Astrocyte of the spinal cord (primary cell): ENCODE results near the gene HOXA4.

Experiments used
- DNase-seq: peaks from one replicate; pipeline ENCODE4 v3.0.0; 2011; ENCODE audit warnings: low read depth, low spot score
- H3K4me3 ChIP-seq: 2 replicates; pipeline ENCODE4 v1.5.1; 2011; ENCODE audit warnings: low read depth, mild to moderate bottlenecking, low read length, moderate library complexity
- in situ Hi-C: cut with HindIII; loops from 2 replicates; pipeline ENCODE4 v1.10.0; 2017; ENCODE audit warnings: low sequenced_read_pairs
- TF ChIP-seq, protein P1 (sequence below): IDR thresholded peaks from 2 replicates; pipeline ENCODE4 v1.5.1; 2012; ENCODE audit warnings: low read depth, mild to moderate bottlenecking, low read length, inconsistent platforms

HOXA4 gene

DNA sequence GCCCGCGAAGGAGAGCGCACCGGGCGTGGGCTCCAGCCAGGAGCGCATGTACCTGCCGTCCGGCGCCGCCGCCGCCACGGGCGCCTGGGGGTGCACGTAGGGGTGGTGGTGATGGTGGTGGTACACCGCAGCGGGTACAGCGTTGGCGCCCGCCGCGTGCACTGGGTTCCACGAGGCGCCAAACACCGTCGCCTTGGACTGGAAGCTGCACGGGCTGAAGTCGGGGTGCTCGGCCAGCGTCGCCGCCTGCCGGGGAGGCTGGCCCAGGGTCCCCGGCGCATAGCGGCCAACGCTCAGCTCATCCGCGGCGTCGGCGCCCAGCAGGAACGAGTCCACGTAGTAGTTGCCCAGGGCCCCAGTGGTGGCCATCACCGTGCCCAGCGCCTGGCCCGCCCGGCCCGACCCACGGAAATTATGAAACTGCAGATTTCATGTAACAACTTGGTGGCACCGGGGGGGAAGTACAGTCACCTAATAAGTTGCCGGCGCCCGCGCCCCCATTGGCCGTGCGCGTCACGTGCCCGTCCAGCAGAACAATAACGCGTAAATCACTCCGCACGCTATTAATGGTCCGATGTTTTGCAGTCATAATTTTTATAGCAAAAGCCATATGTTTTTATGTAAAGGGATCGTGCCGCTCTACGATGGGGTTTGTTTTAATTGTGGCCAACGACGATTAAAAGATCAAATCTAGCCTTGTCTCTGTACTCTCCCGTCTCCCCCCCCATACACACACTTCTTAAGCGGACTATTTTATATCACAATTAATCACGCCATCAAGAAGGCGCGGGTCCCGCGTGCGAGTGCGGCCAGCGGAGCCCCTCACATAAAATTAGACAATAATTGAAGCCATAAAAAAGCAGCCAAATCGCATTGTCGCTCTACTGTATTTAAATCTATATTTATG, 34.8 kb upstream of the HOXA4 start, which contains the start of gene HOXA9:
TSS of gene HOXA9 (minus strand) at position 449 of the 907 bp plus-strand sequence. CDS start at position 369, 80 bp downstream.
- TF ChIP-seq, protein P1, sequence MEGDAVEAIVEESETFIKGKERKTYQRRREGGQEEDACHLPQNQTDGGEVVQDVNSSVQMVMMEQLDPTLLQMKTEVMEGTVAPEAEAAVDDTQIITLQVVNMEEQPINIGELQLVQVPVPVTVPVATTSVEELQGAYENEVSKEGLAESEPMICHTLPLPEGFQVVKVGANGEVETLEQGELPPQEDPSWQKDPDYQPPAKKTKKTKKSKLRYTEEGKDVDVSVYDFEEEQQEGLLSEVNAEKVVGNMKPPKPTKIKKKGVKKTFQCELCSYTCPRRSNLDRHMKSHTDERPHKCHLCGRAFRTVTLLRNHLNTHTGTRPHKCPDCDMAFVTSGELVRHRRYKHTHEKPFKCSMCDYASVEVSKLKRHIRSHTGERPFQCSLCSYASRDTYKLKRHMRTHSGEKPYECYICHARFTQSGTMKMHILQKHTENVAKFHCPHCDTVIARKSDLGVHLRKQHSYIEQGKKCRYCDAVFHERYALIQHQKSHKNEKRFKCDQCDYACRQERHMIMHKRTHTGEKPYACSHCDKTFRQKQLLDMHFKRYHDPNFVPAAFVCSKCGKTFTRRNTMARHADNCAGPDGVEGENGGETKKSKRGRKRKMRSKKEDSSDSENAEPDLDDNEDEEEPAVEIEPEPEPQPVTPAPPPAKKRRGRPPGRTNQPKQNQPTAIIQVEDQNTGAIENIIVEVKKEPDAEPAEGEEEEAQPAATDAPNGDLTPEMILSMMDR = peak; percentile 1
- H3K4me3 ChIP-seq = peak within 1 kb of the TSS; percentile 47
- DNase-seq = peak; percentile 83
- in situ Hi-C loops = loop anchor here (25.0 kb wide), 1 partner anchor 778 kb away; no protein-coding TSS in a partner anchor

DNA sequence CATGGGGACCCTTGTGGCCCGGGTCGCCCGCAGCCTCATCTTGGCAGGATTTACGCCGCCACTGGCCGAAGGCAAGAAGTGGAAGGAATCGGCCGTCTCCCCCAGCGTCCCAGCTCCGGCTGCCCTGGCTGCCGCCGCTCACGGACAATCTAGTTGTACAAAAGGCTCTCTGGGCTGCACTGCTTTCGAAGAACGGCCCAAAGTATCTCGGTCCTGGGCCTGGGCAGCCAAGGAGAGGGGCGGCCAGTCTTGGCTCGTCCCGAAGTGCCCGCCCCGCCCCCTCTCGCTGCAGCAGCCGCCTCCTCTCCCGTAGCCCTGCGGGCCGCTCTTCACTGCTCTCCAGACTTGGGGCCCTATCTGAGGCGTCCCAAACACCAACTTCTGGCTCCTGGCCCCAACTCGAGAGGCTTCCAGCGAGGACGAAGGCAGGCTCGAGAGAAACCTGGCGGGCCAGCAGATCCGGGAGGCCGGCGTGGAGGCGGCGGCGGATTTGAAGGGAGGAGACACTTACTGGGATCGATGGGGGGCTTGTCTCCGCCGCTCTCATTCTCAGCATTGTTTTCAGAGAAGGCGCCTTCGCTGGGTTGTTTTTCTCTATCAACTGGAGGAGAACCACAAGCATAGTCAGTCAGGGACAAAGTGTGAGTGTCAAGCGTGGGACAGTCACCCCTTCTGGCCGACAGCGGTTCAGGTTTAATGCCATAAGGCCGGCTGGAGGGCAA, 34.0 kb upstream of the HOXA4 start:
- DNase-seq = no peak
- TF ChIP-seq, protein P1 = no peak
- in situ Hi-C loops = loop anchor here (25.0 kb wide), 1 partner anchor 777 kb away; no protein-coding TSS in a partner anchor
- peak overlapping the region; percentile 47 for H3K4me3 ChIP-seq

- H3K4me3 ChIP-seq = peak overlapping the region; percentile 47
- no peak for DNase-seq
- TF ChIP-seq, protein P1 = no peak
- in situ Hi-C loops = loop anchor here (25.0 kb wide), 1 partner anchor 777 kb away; no protein-coding TSS in a partner anchor
Observed at GRCh38 chr7:27164045-27164366, 33.4 kb upstream of the HOXA4 start.

GRCh38 chr7:27163288-27164044, 32.9 kb upstream of the HOXA4 start:
- no peak for DNase-seq
- in situ Hi-C loops = loop anchor here (25.0 kb wide), 1 partner anchor 776 kb away; no protein-coding TSS in a partner anchor
- TF ChIP-seq, protein P1 = no peak
- peak overlapping the region; percentile 47 for H3K4me3 ChIP-seq

DNA sequence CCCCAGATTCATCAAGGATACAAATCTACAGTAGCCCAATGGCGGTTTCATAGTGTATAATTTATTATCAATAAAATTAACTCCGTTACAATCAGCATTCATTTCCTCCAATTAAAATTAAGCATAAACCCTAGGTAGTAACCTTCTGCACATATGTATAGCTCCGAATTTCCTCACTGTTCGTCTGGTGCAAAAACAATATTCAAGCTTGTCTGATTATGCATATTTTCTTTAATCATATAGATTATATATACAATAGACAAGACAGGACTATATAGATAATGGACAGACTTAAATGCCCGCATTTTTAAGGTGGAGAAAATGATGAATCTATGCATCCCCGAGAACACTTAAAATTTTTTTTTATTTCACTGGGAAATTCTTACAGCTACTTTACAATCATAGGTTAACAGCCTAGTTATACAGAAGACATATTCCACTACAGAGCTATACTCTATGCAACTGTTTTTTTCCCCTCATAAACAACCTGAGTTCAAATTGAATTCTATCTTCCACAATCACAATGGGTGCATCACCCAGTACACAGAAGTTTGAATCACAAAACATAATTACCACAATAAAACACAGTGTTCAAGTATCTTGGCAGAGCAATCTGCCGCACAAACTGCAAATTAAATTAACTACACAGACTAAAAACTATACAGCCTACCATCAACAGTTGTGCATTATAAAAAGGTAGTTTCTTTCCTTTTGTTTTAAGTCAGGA, 32.2 kb upstream of the HOXA4 start:
- peak overlapping the region; percentile 47 for H3K4me3 ChIP-seq
- TF ChIP-seq, protein P1 = no peak
- in situ Hi-C loops = loop anchor here (25.0 kb wide), 1 partner anchor 775 kb away; no protein-coding TSS in a partner anchor
- DNase-seq = no peak
